BLaER1 treated with 17β-estradiol and CSF1 and Interleukin-3, amounts not matched to agents 10 nM and 100 nM (cell line): ENCODE results near the gene AP3B1.
A peak's percentile ranks its signal among the peaks of the same experiment; 100 is the strongest.

Source experiments
- H3K27ac ChIP-seq, 11 experiments: shearing (Covaris generic); formaldehyde crosslinking; 2 replicates each; pipeline ENCODE4 v1.8.1; 2022
- H3K27me3 ChIP-seq, 11 experiments: shearing (Covaris generic); formaldehyde crosslinking; 2 replicates each; pipeline ENCODE4 v1.8.1; 2022
- H3K36me3 ChIP-seq, 11 experiments: shearing (Covaris generic); formaldehyde crosslinking; 2 replicates each; pipeline ENCODE4 v1.8.1; 2022
- H3K4me1 ChIP-seq, 10 experiments: shearing (Covaris generic); formaldehyde crosslinking; 2 replicates each; pipeline ENCODE4 v1.8.1; 2022
- H3K4me2 ChIP-seq, 11 experiments: shearing (Covaris generic); formaldehyde crosslinking; 2 replicates each; pipeline ENCODE4 v1.8.1; 2022
- H3K4me3 ChIP-seq, 10 experiments: shearing (Covaris generic); formaldehyde crosslinking; 2 replicates each; pipeline ENCODE4 v1.8.1; 2022
- H3K9ac ChIP-seq, 11 experiments: shearing (Covaris generic); formaldehyde crosslinking; 2 replicates each; pipeline ENCODE4 v1.8.1; 2022
- H3K9me3 ChIP-seq, 11 experiments: shearing (Covaris generic); formaldehyde crosslinking; replicated peaks in 1 of 11; 2 replicates each; pipeline ENCODE4 v1.8.1; 2022
- H4K20me1 ChIP-seq, 11 experiments: shearing (Covaris generic); formaldehyde crosslinking; 2 replicates each; pipeline ENCODE4 v1.8.1; 2022
- Cebpa-rat ChIP-seq, 11 experiments: shearing (Covaris generic); IDR thresholded peaks; 2 replicates each; pipeline ENCODE4 v1.8.1; 2022

Gene AP3B1

GRCh38 chr5:78295035-78295961 lies 800 bp upstream of the AP3B1 start:
- peak overlapping the region; percentile 40 to 95 (median 88); a peak in 21 of 22 replicates for H3K27ac ChIP-seq

GRCh38 chr5:78293851-78294247 lies 649 bp downstream of the AP3B1 start:
- H3K4me1 ChIP-seq, result peaks cover 28 to 54% (median 46%) of the 10 kb centered on the region in 10 experiments
- peak overlapping the region; percentile 77 to 95 (median 88) for H3K27ac ChIP-seq
- peaks cover 0 to 29% (median 8%) of the 10 kb centered on the region in 11 experiments; a peak in 10 of 22 replicates for H4K20me1 ChIP-seq
- H3K36me3 ChIP-seq, result peaks cover 0 to 11% (median 0%) of the 10 kb centered on the region in 11 experiments; a peak in 5 of 22 replicates
- no peaks in the 10 kb centered on the region for H3K9me3 ChIP-seq
- H3K27me3 ChIP-seq, result peaks cover 0 to 6% (median 5%) of the 10 kb centered on the region in 11 experiments; a peak in 10 of 22 replicates
- peak overlapping the region; percentile 59 to 96 (median 87) for H3K4me2 ChIP-seq
- no peak for TF ChIP-seq Cebpa-rat (IDR thresholded peaks at IDR 0.05)
- H3K4me3 ChIP-seq, result peak overlapping the region; percentile 75 to 99 (median 84)
- H3K9ac ChIP-seq, result peak overlapping the region; percentile 81 to 96 (median 90)

More at GRCh38 chr5:78295035-78295961, 800 bp upstream of the AP3B1 start:
- Histone ChIP-seq H3K9ac (peak overlapping the region; percentile 81 to 96 (median 90)), H3K9me3 (no peaks in the 10 kb centered on the region), H3K4me1 (peaks cover 17 to 39% (median 32%) of the 10 kb centered on the region in 10 experiments), H3K36me3 (peaks cover 0 to 11% (median 0%) of the 10 kb centered on the region in 11 experiments; a peak in 5 of 22 replicates), H4K20me1 (peaks cover 0 to 18% (median 0%) of the 10 kb centered on the region in 11 experiments; a peak in 6 of 22 replicates), H3K4me2 (peak overlapping the region; percentile 83 to 100 (median 96)), H3K27me3 (peaks cover 0 to 6% (median 5%) of the 10 kb centered on the region in 11 experiments; a peak in 10 of 22 replicates), H3K4me3 (peak overlapping the region; percentile 75 to 99 (median 84))
- TF ChIP-seq Cebpa-rat (IDR thresholded peaks at IDR 0.05), result no peak

DNA sequence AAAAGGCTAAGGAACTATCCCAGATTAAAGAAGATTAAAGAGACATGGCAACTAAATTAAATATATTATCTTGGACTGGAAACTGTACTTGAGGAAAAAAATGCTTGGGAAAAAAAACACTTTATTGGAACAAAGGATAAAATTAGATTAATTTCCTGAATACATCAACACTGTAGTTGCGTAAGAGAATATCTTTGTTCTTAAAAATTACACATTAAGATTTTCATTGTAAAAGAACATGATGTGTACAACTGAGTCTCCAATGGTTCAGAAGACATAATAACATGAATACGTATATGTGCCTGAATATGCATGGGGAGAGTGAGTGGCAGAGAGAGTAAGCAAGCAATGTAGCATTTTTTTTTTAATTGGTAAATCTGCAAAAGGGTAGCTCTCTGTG lies 2.8 kb downstream of the AP3B1 start:
- no peak for TF ChIP-seq Cebpa-rat (IDR thresholded peaks at IDR 0.05)
- no peak overlapping the region for H3K9ac ChIP-seq
- peaks cover 28 to 75% (median 46%) of the 10 kb centered on the region in 10 experiments for H3K4me1 ChIP-seq
- H4K20me1 ChIP-seq, result peaks cover 0 to 49% (median 8%) of the 10 kb centered on the region in 11 experiments; a peak in 10 of 22 replicates
- no peak overlapping the region for H3K27ac ChIP-seq
- peaks cover 0 to 11% (median 0%) of the 10 kb centered on the region in 11 experiments; a peak in 6 of 22 replicates for H3K36me3 ChIP-seq
- H3K9me3 ChIP-seq, result no peaks in the 10 kb centered on the region
- peak overlapping the region in 8 of 11 experiments; percentile 59 to 92 (median 79); a peak in 11 of 22 replicates for H3K4me2 ChIP-seq
- H3K4me3 ChIP-seq, result no peak overlapping the region
- peaks cover 0 to 6% (median 5%) of the 10 kb centered on the region in 11 experiments; a peak in 10 of 22 replicates for H3K27me3 ChIP-seq

DNA sequence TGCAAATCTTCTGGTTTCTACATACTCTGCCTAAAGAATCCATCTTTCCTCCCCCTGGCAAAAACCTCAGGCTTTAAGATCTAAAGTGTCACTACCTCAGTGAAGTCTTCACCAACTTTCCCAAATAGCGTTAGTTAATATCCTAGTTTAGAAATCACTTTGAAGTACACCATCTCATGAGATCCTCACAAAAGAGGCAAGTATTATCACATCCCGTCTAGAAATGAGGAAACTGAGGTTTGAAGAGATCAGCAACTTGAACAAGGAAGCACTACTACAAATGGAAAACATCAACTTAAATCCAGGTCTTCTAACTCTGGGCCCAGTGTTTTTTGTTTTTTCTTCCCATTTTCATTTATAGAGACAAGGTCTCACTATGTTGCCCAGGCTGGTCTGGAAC lies 4.6 kb downstream of the AP3B1 start:
- no peak for TF ChIP-seq Cebpa-rat (IDR thresholded peaks at IDR 0.05)

GRCh38 chr5:78288246-78288645 lies 6.3 kb downstream of the AP3B1 start:
- no peak overlapping the region for H3K9ac ChIP-seq
- H3K9me3 ChIP-seq, result peaks cover 0 to 5% (median 0%) of the 10 kb centered on the region in 11 experiments; a peak in 1 of 22 replicates
- no peak overlapping the region for H3K4me3 ChIP-seq
- H3K4me1 ChIP-seq, result peaks cover 21 to 85% (median 35%) of the 10 kb centered on the region in 10 experiments
- H3K27ac ChIP-seq, result no peak overlapping the region
- TF ChIP-seq Cebpa-rat (IDR thresholded peaks at IDR 0.05), result no peak
- H4K20me1 ChIP-seq, result peaks cover 0 to 84% (median 17%) of the 10 kb centered on the region in 11 experiments; a peak in 13 of 22 replicates
- H3K36me3 ChIP-seq, result peaks cover 0 to 25% (median 0%) of the 10 kb centered on the region in 11 experiments; a peak in 8 of 22 replicates
- no peaks in the 10 kb centered on the region for H3K27me3 ChIP-seq
- peak overlapping the region in 3 of 11 experiments; percentile 0 to 47 (median 44); a peak in 5 of 22 replicates for H3K4me2 ChIP-seq

More for the DNA sequence above, 4.6 kb downstream of the AP3B1 start:
- Histone ChIP-seq H3K9ac (peak overlapping the region in 1 of 11 experiments; percentile 17; a peak in 1 of 22 replicates), H3K9me3 (peaks cover 0 to 5% (median 0%) of the 10 kb centered on the region in 11 experiments; a peak in 1 of 22 replicates), H3K4me2 (peak overlapping the region in 10 of 11 experiments; percentile 1 to 71 (median 47); a peak in 15 of 22 replicates), H3K4me3 (no peak overlapping the region; a peak in 1 of 20 replicates), H3K36me3 (peaks cover 0 to 21% (median 0%) of the 10 kb centered on the region in 11 experiments; a peak in 8 of 22 replicates), H4K20me1 (peaks cover 0 to 67% (median 12%) of the 10 kb centered on the region in 11 experiments; a peak in 13 of 22 replicates), H3K27ac (peak overlapping the region in 1 of 11 experiments; percentile 24; a peak in 1 of 22 replicates), H3K27me3 (no peaks in the 10 kb centered on the region), H3K4me1 (peaks cover 21 to 79% (median 39%) of the 10 kb centered on the region in 10 experiments)

- peaks cover 0 to 25% (median 0%) of the 10 kb centered on the region in 11 experiments; a peak in 8 of 22 replicates for H3K36me3 ChIP-seq
- peaks cover 0 to 5% (median 0%) of the 10 kb centered on the region in 11 experiments; a peak in 1 of 22 replicates for H3K9me3 ChIP-seq
- H3K27me3 ChIP-seq, result no peaks in the 10 kb centered on the region
- no peak overlapping the region for H3K9ac ChIP-seq
- TF ChIP-seq Cebpa-rat (IDR thresholded peaks at IDR 0.05), result no peak
- H3K4me3 ChIP-seq, result no peak overlapping the region
- no peak overlapping the region for H3K27ac ChIP-seq
- H3K4me1 ChIP-seq, result peaks cover 21 to 81% (median 30%) of the 10 kb centered on the region in 10 experiments
- H3K4me2 ChIP-seq, result peak overlapping the region in 3 of 11 experiments; percentile 0 to 47 (median 44); a peak in 3 of 22 replicates
- peaks cover 0 to 88% (median 18%) of the 10 kb centered on the region in 11 experiments; a peak in 13 of 22 replicates for H4K20me1 ChIP-seq
Measured at GRCh38 chr5:78287833-78288232, 6.7 kb downstream of the AP3B1 start.

DNA sequence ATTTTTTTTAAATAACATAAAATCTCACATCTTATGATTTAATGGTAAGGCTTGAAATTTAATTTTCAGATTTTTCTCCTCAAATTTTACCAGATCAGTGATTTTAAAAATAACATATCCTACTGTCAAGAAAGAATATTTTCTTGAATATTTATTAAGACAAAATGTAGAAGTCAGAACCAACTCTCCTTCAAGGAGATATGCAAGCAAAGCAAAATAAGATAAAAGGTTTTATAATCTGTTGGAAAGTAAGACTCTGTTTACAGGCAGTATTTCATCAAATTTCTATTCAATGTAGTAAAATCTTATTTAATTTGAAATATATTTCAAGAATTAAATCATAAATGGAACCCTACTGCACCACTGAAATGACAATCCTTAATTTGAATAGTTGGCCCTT lies 7.3 kb downstream of the AP3B1 start:
- no peak overlapping the region for H3K9ac ChIP-seq
- TF ChIP-seq Cebpa-rat (IDR thresholded peaks at IDR 0.05), result no peak
- H3K27ac ChIP-seq, result no peak overlapping the region
- peaks cover 0 to 25% (median 0%) of the 10 kb centered on the region in 11 experiments; a peak in 7 of 22 replicates for H3K36me3 ChIP-seq
- H3K9me3 ChIP-seq, result peaks cover 0 to 5% (median 0%) of the 10 kb centered on the region in 11 experiments; a peak in 1 of 22 replicates
- H4K20me1 ChIP-seq, result peaks cover 0 to 89% (median 19%) of the 10 kb centered on the region in 11 experiments; a peak in 13 of 22 replicates
- no peak overlapping the region for H3K4me3 ChIP-seq
- peak overlapping the region in 2 of 11 experiments; percentile 44 to 47; a peak in 2 of 22 replicates for H3K4me2 ChIP-seq
- H3K4me1 ChIP-seq, result peaks cover 16 to 74% (median 24%) of the 10 kb centered on the region in 10 experiments
- H3K27me3 ChIP-seq, result no peaks in the 10 kb centered on the region

DNA sequence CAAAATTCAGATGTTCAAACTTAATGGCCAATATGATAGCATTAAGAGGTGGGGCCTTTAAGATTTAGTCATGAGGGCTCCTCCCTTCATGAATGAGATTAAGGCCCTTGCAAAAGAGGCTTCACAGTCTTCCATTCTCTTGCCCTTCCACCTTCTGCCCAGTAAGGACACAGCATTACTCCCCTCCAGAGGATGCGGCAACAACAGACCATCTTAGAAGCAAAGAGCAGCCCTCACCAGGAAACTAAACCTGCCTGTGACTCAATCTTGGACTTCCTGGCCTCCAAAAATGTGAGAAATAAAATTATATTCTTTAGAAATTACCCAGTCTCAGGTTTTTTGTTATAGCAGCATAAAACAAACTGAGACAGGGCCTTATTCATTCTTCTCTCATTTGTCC lies 8.2 kb downstream of the AP3B1 start:
- peaks cover 0 to 25% (median 3%) of the 10 kb centered on the region in 11 experiments; a peak in 6 of 22 replicates for H3K36me3 ChIP-seq
- H4K20me1 ChIP-seq, result peaks cover 0 to 89% (median 24%) of the 10 kb centered on the region in 11 experiments; a peak in 14 of 22 replicates
- H3K4me3 ChIP-seq, result no peak overlapping the region
- H3K4me1 ChIP-seq, result peaks cover 11 to 65% (median 15%) of the 10 kb centered on the region in 10 experiments; a peak in 18 of 20 replicates
- H3K27me3 ChIP-seq, result no peaks in the 10 kb centered on the region
- no peak overlapping the region for H3K27ac ChIP-seq
- H3K4me2 ChIP-seq, result peak overlapping the region in 5 of 11 experiments; percentile 0 to 39 (median 19); a peak in 6 of 22 replicates
- TF ChIP-seq Cebpa-rat (IDR thresholded peaks at IDR 0.05), result no peak
- peaks cover 0 to 5% (median 0%) of the 10 kb centered on the region in 11 experiments; a peak in 1 of 22 replicates for H3K9me3 ChIP-seq
- H3K9ac ChIP-seq, result no peak overlapping the region
